Measurements from ENCODE around the gene FUT2.
"Not testable (repeated sequence)": the region's sequence is repeated elsewhere in the genome, so short reads cannot be mapped to it uniquely, and the experiment has no call there.

DNA sequence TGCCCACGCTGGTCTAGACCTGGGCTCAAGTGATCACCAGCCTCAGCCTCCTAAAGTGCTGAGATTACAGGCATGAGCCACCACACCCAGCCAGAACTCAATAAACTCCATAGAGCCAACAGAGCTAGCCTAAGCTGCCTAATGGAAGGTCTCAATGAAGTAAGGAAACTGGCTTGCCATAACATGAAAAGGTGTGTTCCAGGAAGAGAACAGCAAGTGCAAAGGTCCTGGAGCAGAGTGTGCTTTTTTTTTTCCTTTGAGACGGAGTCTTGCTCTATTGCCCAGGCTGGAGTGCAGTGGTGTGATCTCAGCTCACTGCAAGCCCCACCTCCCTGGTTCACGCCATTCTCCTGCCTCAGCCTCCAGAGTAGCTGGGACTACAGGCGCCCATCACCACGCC, 37.9 kb upstream of the FUT2 start:
- TF ChIP-seq, protein P1, sequence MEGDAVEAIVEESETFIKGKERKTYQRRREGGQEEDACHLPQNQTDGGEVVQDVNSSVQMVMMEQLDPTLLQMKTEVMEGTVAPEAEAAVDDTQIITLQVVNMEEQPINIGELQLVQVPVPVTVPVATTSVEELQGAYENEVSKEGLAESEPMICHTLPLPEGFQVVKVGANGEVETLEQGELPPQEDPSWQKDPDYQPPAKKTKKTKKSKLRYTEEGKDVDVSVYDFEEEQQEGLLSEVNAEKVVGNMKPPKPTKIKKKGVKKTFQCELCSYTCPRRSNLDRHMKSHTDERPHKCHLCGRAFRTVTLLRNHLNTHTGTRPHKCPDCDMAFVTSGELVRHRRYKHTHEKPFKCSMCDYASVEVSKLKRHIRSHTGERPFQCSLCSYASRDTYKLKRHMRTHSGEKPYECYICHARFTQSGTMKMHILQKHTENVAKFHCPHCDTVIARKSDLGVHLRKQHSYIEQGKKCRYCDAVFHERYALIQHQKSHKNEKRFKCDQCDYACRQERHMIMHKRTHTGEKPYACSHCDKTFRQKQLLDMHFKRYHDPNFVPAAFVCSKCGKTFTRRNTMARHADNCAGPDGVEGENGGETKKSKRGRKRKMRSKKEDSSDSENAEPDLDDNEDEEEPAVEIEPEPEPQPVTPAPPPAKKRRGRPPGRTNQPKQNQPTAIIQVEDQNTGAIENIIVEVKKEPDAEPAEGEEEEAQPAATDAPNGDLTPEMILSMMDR (IDR thresholded peaks at IDR 0.05; ENCODE audit: low read depth, low read length): not testable (repeated sequence)
- not testable (repeated sequence) for TF ChIP-seq POLR2A (IDR thresholded peaks at IDR 0.05; ENCODE audit: extremely low read depth, insufficient read length)
- TF ChIP-seq, protein P2, sequence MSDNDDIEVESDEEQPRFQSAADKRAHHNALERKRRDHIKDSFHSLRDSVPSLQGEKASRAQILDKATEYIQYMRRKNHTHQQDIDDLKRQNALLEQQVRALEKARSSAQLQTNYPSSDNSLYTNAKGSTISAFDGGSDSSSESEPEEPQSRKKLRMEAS (IDR thresholded peaks at IDR 0.05; ENCODE audit: low read depth, low read length): not testable (repeated sequence)
